HG03103 (cell line): ENCODE data around the gene THRA.

Source experiments
- ATAC-seq: cut with Tn5 transposase; IDR thresholded peaks from one replicate; pipeline ENCODE4 v1.9.1; 2021; ENCODE audit warnings: low read depth; ENCODE audit not compliant: unreplicated experiment

THRA gene

GRCh38 chr17:40108970-40109824 lies 46.4 kb downstream of the THRA start:
- no peak for ATAC-seq

GRCh38 chr17:40110026-40110845 lies 47.5 kb downstream of the THRA start:
- ATAC-seq, result no peak

- ATAC-seq, result no peak
These were observed 48.7 kb downstream of the THRA start for GRCh38 chr17:40111221-40112128.

- ATAC-seq, result no peak
These were observed 49.5 kb downstream of the THRA start for GRCh38 chr17:40112191-40112711.

GRCh38 chr17:40112718-40113109 lies 49.9 kb downstream of the THRA start:
- ATAC-seq, result no peak

- ATAC-seq, result no peak
These were observed 50.5 kb downstream of the THRA start for GRCh38 chr17:40113110-40113906.

GRCh38 chr17:40113907-40114245 lies 51.1 kb downstream of the THRA start:
- ATAC-seq, result no peak

- ATAC-seq, result no peak
These were observed 52.3 kb downstream of the THRA start for GRCh38 chr17:40115101-40115436.

GRCh38 chr17:40121181-40122135 lies 58.7 kb downstream of the THRA start, which contains the start of gene MSL1:
MSL1 (plus strand) TSS chr17:40121971; CDS start chr17:40122613, 642 bp downstream.
- ATAC-seq, result peak; percentile 46

- ATAC-seq, result peak; percentile 29
These were observed 59.6 kb downstream of the THRA start for GRCh38 chr17:40122136-40122998.

- no peak for ATAC-seq
These were observed 60.4 kb downstream of the THRA start for GRCh38 chr17:40122999-40123810.

GRCh38 chr17:40123811-40124114 lies 61.0 kb downstream of the THRA start:
- no peak for ATAC-seq

- ATAC-seq, result no peak
These were observed 61.7 kb downstream of the THRA start for GRCh38 chr17:40124279-40125141.

- ATAC-seq, result no peak
These were observed 66.7 kb downstream of the THRA start for GRCh38 chr17:40129498-40129897.

GRCh38 chr17:40130352-40131042 lies 67.7 kb downstream of the THRA start:
- ATAC-seq, result no peak

- no peak for ATAC-seq
These were observed 71.4 kb downstream of the THRA start for GRCh38 chr17:40134184-40134583.
